ENCODE measurements around the gene BAD. TPM values are rescaled to one million over a fixed set of nuclear protein-coding genes. Genes with fewer than 3 reads are reported as not detected.

BAD gene
- total RNA-seq, 4 donors from 2014 or later, result 27.8 to 88.0 (median 76.3) TPM

GRCh38 chr11:64260147-64260708, 24.2 kb downstream of the BAD start:
- Histone ChIP-seq H3K4me1 (no peaks in the 10 kb centered on the region), H3K9me3 (no peaks in the 10 kb centered on the region), H3K36me3 (peaks cover 0 to 43% of the 10 kb centered on the region in 2 donors), H3K4me3 (no peak overlapping the region), H3K27ac (no peak overlapping the region), H3K27me3 (no peaks in the 10 kb centered on the region)
- intact Hi-C loops (cut with DNase I; ENCODE audit: low total_unique reads) (no loop called here), in situ Hi-C loops (cut with MboI; ENCODE audit: low sequenced_read_pairs in 4 of 4) (no loop called here)
- TF ChIP-seq CTCF (IDR thresholded peaks at IDR 0.05 in 4 of 5, conservative IDR thresholded peaks at IDR 0.05 in 1 of 5) (no peak), POLR2A (IDR thresholded peaks at IDR 0.05) (no peak)
- ATAC-seq (no peak), DNase-seq (no peak)

GRCh38 chr11:64259533-64260067, 24.9 kb downstream of the BAD start:
- intact Hi-C loops (cut with DNase I; ENCODE audit: low total_unique reads), result no loop called here
- in situ Hi-C loops (cut with MboI; ENCODE audit: low sequenced_read_pairs in 4 of 4), result no loop called here
- Histone ChIP-seq H3K4me1 (no peaks in the 10 kb centered on the region), H3K36me3 (peaks cover 0 to 44% of the 10 kb centered on the region in 2 donors), H3K27me3 (no peaks in the 10 kb centered on the region), H3K27ac (no peak overlapping the region), H3K4me3 (no peak overlapping the region), H3K9me3 (no peaks in the 10 kb centered on the region)
- no peak for TF ChIP-seq CTCF (IDR thresholded peaks at IDR 0.05 in 4 of 5, conservative IDR thresholded peaks at IDR 0.05 in 1 of 5)
- TF ChIP-seq POLR2A (IDR thresholded peaks at IDR 0.05), result no peak
- no peak for ATAC-seq
- DNase-seq, result no peak

- H3K4me1 ChIP-seq, result peaks cover 0 to 4% of the 10 kb centered on the region in 2 donors
- H3K4me3 ChIP-seq, result no peak overlapping the region
- no peaks in the 10 kb centered on the region for H3K27me3 ChIP-seq
- TF ChIP-seq POLR2A (IDR thresholded peaks at IDR 0.05) (no peak), CTCF (IDR thresholded peaks at IDR 0.05 in 4 of 5, conservative IDR thresholded peaks at IDR 0.05 in 1 of 5) (no peak)
- DNase-seq (no peak), ATAC-seq (no peak)
- H3K9me3 ChIP-seq, result no peaks in the 10 kb centered on the region
- no peak overlapping the region for H3K27ac ChIP-seq
- intact Hi-C loops (cut with DNase I; ENCODE audit: low total_unique reads) (no loop called here), in situ Hi-C loops (cut with MboI; ENCODE audit: low sequenced_read_pairs in 4 of 4) (no loop called here)
- peaks cover 0 to 44% of the 10 kb centered on the region in 2 donors for H3K36me3 ChIP-seq
Measured at GRCh38 chr11:64258946-64259532, 25.4 kb downstream of the BAD start.

GRCh38 chr11:64258356-64258755, 26.1 kb downstream of the BAD start:
- DNase-seq, result no peak
- Histone ChIP-seq H3K4me1 (peaks cover 6 to 11% of the 10 kb centered on the region in 2 donors), H3K9me3 (no peaks in the 10 kb centered on the region), H3K27ac (no peak overlapping the region), H3K4me3 (no peak overlapping the region), H3K27me3 (no peaks in the 10 kb centered on the region), H3K36me3 (peaks cover 0 to 42% of the 10 kb centered on the region in 2 donors)
- TF ChIP-seq CTCF (IDR thresholded peaks at IDR 0.05 in 4 of 5, conservative IDR thresholded peaks at IDR 0.05 in 1 of 5) (no peak), POLR2A (IDR thresholded peaks at IDR 0.05) (no peak)
- no peak for ATAC-seq
- in situ Hi-C loops (cut with MboI; ENCODE audit: low sequenced_read_pairs in 4 of 4), result no loop called here
- intact Hi-C loops (cut with DNase I; ENCODE audit: low total_unique reads), result no loop called here
